ENCODE data around the gene ADAM8. TPM values are rescaled to one million over a fixed set of nuclear protein-coding genes. Genes with fewer than 3 reads are reported as not detected.
"Not testable (repeated sequence)": the region's sequence is repeated elsewhere in the genome, so short reads cannot be mapped to it uniquely, and the experiment has no call there.

ADAM8 gene
- total and polyA plus RNA-seq, 4 donors, result 4.4 to 79.2 (median 27.4) TPM

DNA sequence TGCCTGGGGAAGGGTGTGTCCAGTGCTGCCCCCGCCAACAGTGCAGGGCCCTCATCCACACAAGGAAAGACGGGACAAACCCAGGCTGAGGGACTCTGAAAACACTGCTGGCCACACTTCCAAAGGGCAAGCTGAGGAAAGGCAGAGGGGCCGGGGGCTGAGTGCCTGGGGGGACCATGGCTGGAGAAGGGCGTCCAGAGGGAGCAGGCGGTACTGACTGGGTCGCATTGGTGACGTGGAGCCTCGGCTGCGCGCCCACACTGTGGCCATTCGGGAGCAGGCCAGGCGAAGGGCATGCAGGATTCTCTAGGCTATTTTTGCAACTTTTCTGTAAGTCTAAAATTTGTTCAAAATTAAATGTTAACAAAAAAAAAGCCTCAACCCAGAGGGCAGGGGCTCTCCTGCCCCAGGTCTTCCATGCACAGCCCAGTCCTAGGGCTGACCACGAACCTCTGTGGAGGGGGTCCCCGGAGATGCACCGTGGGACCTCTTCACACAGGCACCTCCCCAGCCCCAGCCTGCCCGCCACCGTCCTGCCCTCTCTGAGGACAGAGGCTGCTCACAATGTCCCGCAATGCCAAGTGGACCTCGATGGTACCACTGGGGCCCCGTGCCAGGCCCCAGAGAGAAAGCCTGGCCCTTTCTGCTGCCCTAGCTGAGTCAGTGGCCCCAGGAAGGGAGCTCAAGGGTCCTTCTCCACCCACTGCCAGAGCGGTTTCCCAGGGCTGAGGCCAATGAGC, 10.4 kb downstream of the ADAM8 start:
- H3K4me1 ChIP-seq (ENCODE audit: control insufficient read depth in 5 of 5, insufficient read depth in 5 of 5, low read length in 5 of 5), result peaks cover 0 to 10% (median 3%) of the 10 kb centered on the region in 5 donors
- no peaks in the 10 kb centered on the region for H3K9me3 ChIP-seq (ENCODE audit: control insufficient read depth in 4 of 4, insufficient read depth in 3 of 4, low read length in 3 of 4)
- DNase-seq, result no peak
- no peak overlapping the region for H3K9ac ChIP-seq (ENCODE audit: insufficient read depth in 1 of 2, low read length in 2 of 2)
- WGBS, 2 donors, result 91 to 95% methylated on average over 21 of the region's 21 CpGs
- no peak overlapping the region for H3K4me3 ChIP-seq
- TF ChIP-seq, protein P1, sequence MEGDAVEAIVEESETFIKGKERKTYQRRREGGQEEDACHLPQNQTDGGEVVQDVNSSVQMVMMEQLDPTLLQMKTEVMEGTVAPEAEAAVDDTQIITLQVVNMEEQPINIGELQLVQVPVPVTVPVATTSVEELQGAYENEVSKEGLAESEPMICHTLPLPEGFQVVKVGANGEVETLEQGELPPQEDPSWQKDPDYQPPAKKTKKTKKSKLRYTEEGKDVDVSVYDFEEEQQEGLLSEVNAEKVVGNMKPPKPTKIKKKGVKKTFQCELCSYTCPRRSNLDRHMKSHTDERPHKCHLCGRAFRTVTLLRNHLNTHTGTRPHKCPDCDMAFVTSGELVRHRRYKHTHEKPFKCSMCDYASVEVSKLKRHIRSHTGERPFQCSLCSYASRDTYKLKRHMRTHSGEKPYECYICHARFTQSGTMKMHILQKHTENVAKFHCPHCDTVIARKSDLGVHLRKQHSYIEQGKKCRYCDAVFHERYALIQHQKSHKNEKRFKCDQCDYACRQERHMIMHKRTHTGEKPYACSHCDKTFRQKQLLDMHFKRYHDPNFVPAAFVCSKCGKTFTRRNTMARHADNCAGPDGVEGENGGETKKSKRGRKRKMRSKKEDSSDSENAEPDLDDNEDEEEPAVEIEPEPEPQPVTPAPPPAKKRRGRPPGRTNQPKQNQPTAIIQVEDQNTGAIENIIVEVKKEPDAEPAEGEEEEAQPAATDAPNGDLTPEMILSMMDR (IDR thresholded peaks at IDR 0.05; ENCODE audit: control extremely low read depth, extremely low read depth), result no peak
- ATAC-seq (ENCODE audit: insufficient read depth, low FRiP score), result no peak
- peaks cover 0 to 16% (median 0%) of the 10 kb centered on the region in 4 donors for H3K36me3 ChIP-seq (ENCODE audit: control insufficient read depth in 4 of 4, insufficient read depth in 4 of 4, low read length in 4 of 4)
- no peaks in the 10 kb centered on the region for H3K27me3 ChIP-seq (ENCODE audit: control insufficient read depth in 3 of 3, insufficient read depth in 3 of 3, low read length in 2 of 3)
- H3K27ac ChIP-seq (ENCODE audit: low read depth in 1 of 2, low read length in 1 of 2), result no peak overlapping the region

DNA sequence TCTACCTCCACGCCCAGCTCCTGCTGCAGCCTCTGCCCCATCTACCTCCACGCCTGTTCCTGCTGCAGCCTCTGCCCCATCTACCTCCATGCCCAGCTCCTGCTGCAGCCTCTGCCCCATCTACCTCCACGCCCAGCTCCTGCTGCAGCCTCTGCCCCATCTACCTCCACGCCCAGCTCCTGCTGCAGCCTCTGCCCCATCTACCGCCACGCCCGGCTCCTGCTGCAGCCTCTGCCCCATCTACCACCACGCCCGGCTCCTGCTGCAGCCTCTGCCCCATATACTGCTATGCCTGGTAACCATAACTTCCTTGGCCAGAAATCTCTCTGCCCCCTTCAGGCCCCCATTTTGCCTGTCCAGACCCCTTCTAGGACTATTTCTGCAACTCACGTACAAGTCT, 11.6 kb downstream of the ADAM8 start:
- 80 to 87% methylated on average over 10 of the region's 10 CpGs for WGBS, 2 donors
- not testable (repeated sequence) for H3K27ac ChIP-seq (ENCODE audit: low read depth in 1 of 2, low read length in 1 of 2); ATAC-seq (ENCODE audit: insufficient read depth, low FRiP score); H3K27me3 ChIP-seq (ENCODE audit: control insufficient read depth in 3 of 3, insufficient read depth in 3 of 3, low read length in 2 of 3); H3K4me3 ChIP-seq; DNase-seq; H3K9ac ChIP-seq (ENCODE audit: insufficient read depth in 1 of 2, low read length in 2 of 2); H3K36me3 ChIP-seq (ENCODE audit: control insufficient read depth in 4 of 4, insufficient read depth in 4 of 4, low read length in 4 of 4); H3K9me3 ChIP-seq (ENCODE audit: control insufficient read depth in 4 of 4, insufficient read depth in 3 of 4, low read length in 3 of 4)
- H3K4me1 ChIP-seq (ENCODE audit: control insufficient read depth in 5 of 5, insufficient read depth in 5 of 5, low read length in 5 of 5), result peaks cover 0 to 20% (median 3%) of the 10 kb centered on the region in 5 donors

DNA sequence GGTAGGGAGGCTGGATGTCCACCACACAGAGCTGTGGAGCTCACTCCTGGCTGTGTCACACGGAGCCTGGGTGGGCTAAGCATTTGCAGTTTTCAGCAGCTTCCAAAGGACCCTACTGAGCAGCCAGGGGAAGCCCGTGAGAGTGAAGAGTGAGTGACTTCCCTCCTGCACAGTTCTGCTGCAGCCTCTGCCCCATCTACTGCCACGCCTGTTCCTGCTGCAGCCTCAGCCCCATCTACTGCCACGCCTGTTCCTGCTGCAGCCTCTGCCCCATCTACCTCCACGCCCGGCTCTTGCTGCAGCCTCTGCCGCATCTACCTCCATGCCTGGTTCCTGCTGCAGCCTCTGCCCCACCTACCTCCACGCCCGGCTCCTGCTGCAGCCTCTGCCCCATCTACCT, 12.2 kb downstream of the ADAM8 start:
- Histone ChIP-seq H3K27ac (ENCODE audit: low read depth in 1 of 2, low read length in 1 of 2) (no peak overlapping the region), H3K36me3 (ENCODE audit: control insufficient read depth in 4 of 4, insufficient read depth in 4 of 4, low read length in 4 of 4) (peaks cover 0 to 5% (median 0%) of the 10 kb centered on the region in 4 donors), H3K9me3 (ENCODE audit: control insufficient read depth in 4 of 4, insufficient read depth in 3 of 4, low read length in 3 of 4) (no peaks in the 10 kb centered on the region), H3K27me3 (ENCODE audit: control insufficient read depth in 3 of 3, insufficient read depth in 3 of 3, low read length in 2 of 3) (no peaks in the 10 kb centered on the region), H3K9ac (ENCODE audit: insufficient read depth in 1 of 2, low read length in 2 of 2) (no peak overlapping the region), H3K4me3 (no peak overlapping the region), H3K4me1 (ENCODE audit: control insufficient read depth in 5 of 5, insufficient read depth in 5 of 5, low read length in 5 of 5) (peaks cover 2 to 26% (median 3%) of the 10 kb centered on the region in 5 donors)
- no peak for ATAC-seq (ENCODE audit: insufficient read depth, low FRiP score)
- TF ChIP-seq, protein P1 (IDR thresholded peaks at IDR 0.05; ENCODE audit: control extremely low read depth, extremely low read depth), result no peak
- WGBS, 2 donors, result 52 to 59% methylated on average over 9 of the region's 9 CpGs
- DNase-seq, result no peak

DNA sequence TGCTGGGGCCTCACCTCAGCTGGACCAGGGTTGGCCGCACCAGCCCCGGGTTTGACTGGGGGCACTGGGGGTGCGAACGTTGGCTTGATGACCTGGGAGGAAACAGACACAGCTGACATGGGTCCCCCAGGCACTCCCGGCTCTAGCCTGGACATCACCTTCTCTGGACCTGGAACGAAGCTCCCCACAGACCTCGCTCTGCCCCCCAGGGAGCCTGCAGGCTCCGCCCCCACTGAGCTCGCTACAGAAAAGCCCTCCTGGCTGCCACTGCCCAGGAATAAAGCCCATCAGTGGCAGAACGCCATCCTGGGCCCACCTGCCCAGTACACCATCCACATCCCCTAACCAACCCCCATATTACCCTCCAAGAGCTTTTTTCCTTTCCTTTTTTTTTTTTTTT, 13.0 kb downstream of the ADAM8 start:
- Histone ChIP-seq H3K9ac (ENCODE audit: insufficient read depth in 1 of 2, low read length in 2 of 2) (no peak overlapping the region), H3K36me3 (ENCODE audit: control insufficient read depth in 4 of 4, insufficient read depth in 4 of 4, low read length in 4 of 4) (no peaks in the 10 kb centered on the region), H3K4me3 (no peak overlapping the region), H3K27ac (ENCODE audit: low read depth in 1 of 2, low read length in 1 of 2) (no peak overlapping the region), H3K9me3 (ENCODE audit: control insufficient read depth in 4 of 4, insufficient read depth in 3 of 4, low read length in 3 of 4) (no peaks in the 10 kb centered on the region), H3K27me3 (ENCODE audit: control insufficient read depth in 3 of 3, insufficient read depth in 3 of 3, low read length in 2 of 3) (no peaks in the 10 kb centered on the region), H3K4me1 (ENCODE audit: control insufficient read depth in 5 of 5, insufficient read depth in 5 of 5, low read length in 5 of 5) (peaks cover 2 to 34% (median 5%) of the 10 kb centered on the region in 5 donors)
- DNase-seq, result no peak
- TF ChIP-seq, protein P1 (IDR thresholded peaks at IDR 0.05; ENCODE audit: control extremely low read depth, extremely low read depth), result no peak
- no peak for ATAC-seq (ENCODE audit: insufficient read depth, low FRiP score)
- WGBS, 2 donors, result 90 to 93% methylated on average over 10 of the region's 10 CpGs
